Kidney epithelial cell (primary cell): ENCODE results near the gene TRAPPC13. TPM values are rescaled to one million over a fixed set of nuclear protein-coding genes. Genes with fewer than 3 reads are reported as not detected.

Experiments used
- DNase-seq: peaks from one replicate; pipeline ENCODE4 v3.0.0-alpha.2; 2010; ENCODE audit warnings: low read depth
- H3K27me3 ChIP-seq: 2 replicates; pipeline ENCODE4 v1.6.0; 2011; ENCODE audit warnings: low read length; ENCODE audit not compliant: control insufficient read depth, insufficient read depth
- H3K36me3 ChIP-seq: 2 replicates; pipeline ENCODE4 v1.5.1; 2011; ENCODE audit warnings: low read length; ENCODE audit not compliant: control insufficient read depth, insufficient read depth
- H3K4me3 ChIP-seq: 2 replicates; pipeline ENCODE4 v1.5.1; 2011; ENCODE audit warnings: low read depth, mild to moderate bottlenecking, control low read depth, low read length
- total RNA-seq: library from RNA; depleted of rRNA; stranded (reverse); fragments of >200 nt; gene quantifications from 2 replicates; pipeline ENCODE4 v1.2.3, GENCODE V29; 2015
- TF ChIP-seq, protein P1 (sequence below): IDR thresholded peaks from 2 replicates; pipeline ENCODE4 v1.5.1; 2011; ENCODE audit warnings: mild to moderate bottlenecking, moderate library complexity, low read length, control low read depth, inconsistent platforms; ENCODE audit not compliant: insufficient read depth, poor library complexity, severe bottlenecking

Gene TRAPPC13
- total RNA-seq, 1 donor from 2014 or later: 19.0 TPM

DNA sequence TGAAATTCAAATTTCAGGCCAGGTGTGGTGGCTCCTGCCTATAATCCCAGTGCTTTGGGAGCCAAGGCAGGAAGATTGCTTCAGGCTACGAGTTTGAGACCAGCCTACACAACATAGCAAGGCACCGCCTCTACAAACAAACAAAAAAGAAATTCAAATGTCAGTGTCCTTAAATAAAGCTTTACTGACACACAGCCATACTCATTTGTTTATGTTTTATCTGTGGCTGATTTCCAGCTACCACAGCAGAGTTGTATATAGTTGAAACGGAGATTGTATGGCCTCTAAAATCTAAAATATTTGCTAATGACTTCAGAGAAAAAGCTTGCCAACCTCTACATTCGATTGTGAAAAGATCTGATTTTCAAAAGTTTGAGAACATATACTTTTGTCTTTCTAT lies 15.4 kb downstream of the TRAPPC13 start:
- DNase-seq: no peak
- Histone ChIP-seq H3K36me3 (no peaks in the 10 kb centered on the region), H3K27me3 (no peaks in the 10 kb centered on the region), H3K4me3 (no peak overlapping the region)
- TF ChIP-seq, protein P1, sequence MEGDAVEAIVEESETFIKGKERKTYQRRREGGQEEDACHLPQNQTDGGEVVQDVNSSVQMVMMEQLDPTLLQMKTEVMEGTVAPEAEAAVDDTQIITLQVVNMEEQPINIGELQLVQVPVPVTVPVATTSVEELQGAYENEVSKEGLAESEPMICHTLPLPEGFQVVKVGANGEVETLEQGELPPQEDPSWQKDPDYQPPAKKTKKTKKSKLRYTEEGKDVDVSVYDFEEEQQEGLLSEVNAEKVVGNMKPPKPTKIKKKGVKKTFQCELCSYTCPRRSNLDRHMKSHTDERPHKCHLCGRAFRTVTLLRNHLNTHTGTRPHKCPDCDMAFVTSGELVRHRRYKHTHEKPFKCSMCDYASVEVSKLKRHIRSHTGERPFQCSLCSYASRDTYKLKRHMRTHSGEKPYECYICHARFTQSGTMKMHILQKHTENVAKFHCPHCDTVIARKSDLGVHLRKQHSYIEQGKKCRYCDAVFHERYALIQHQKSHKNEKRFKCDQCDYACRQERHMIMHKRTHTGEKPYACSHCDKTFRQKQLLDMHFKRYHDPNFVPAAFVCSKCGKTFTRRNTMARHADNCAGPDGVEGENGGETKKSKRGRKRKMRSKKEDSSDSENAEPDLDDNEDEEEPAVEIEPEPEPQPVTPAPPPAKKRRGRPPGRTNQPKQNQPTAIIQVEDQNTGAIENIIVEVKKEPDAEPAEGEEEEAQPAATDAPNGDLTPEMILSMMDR: no peak

DNA sequence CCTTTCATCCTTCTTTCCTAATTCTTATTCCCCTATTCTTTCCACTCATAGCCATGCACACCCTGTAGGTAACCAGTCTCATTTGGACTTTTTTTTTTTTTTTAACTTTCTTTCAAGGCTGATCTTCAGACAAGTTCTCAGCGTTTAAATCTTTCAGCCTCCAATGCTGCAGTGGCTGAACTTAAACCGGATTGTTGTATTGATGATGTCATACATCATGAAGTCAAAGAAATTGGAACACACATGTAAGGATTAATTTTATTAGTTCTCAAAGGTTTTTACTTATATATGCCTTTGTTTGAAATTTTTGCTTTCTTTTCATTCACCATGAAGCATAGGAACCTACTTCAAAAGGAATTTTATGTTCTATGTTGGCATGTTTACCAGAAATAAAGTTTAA lies 22.1 kb downstream of the TRAPPC13 start:
- no peak overlapping the region for H3K4me3 ChIP-seq
- no peak for DNase-seq
- H3K36me3 ChIP-seq: no peaks in the 10 kb centered on the region
- TF ChIP-seq, protein P1: no peak
- no peaks in the 10 kb centered on the region for H3K27me3 ChIP-seq

DNA sequence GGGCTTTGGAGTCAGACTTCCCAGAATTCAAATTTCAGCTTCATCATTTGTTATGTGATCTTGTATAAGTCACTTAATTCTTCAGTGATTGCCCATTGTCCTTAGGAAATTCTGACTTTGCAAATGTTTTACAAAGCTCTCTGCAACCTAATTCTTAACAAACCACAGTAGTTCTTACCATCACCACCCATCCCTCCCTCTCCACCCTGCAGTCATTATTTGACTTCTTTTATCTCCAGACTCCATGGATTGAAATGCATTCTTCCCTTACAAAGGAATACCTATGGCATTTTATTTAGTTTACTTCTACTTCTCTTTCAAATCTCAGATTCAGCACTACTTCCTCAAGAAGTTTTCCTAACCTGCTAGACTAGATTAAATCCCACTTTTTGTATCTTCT lies 23.1 kb downstream of the TRAPPC13 start:
- H3K27me3 ChIP-seq: no peaks in the 10 kb centered on the region
- no peak overlapping the region for H3K4me3 ChIP-seq
- TF ChIP-seq, protein P1: no peak
- no peaks in the 10 kb centered on the region for H3K36me3 ChIP-seq
- DNase-seq: no peak

DNA sequence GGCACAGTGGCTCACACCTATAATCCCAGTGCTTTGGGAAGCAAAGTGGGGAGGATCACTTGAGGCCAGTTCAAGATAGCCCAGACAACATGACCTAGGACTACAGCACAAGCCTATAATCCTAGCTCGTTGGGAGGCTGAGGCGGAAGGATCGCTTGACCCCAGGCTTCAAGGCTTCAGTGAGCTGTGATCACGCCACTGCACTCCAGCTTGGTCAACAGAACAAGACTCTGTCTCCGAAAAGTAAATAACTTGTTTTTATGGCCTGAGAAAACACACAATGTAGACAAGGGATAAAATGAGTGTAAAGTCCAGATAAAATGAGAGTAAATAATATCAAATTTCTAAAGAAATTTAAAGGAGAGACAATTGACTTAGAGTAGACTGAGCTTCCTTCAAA lies 26.3 kb downstream of the TRAPPC13 start:
- no peak overlapping the region for H3K4me3 ChIP-seq
- no peak for DNase-seq
- TF ChIP-seq, protein P1: no peak
- no peaks in the 10 kb centered on the region for H3K36me3 ChIP-seq
- no peaks in the 10 kb centered on the region for H3K27me3 ChIP-seq

DNA sequence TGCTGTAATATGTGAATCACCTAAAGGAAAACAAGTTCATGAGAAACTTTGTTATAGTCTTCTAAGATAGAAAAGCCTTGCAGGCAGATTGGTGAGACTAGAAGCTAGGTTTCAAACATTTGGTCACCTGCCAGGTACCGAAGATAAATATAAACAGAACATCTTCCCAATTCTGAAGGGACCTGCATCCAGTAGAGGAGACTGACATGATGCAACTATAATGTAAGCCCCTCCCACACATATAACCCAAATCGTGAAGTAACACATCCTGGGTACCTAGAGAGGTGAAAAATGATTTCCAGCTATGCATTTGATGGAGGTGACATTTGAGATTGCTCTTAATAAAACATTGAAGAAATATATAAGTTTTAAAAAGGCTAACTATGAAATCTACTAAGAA lies 29.9 kb downstream of the TRAPPC13 start:
- H3K36me3 ChIP-seq: no peaks in the 10 kb centered on the region
- H3K27me3 ChIP-seq: no peaks in the 10 kb centered on the region
- H3K4me3 ChIP-seq: no peak overlapping the region
- DNase-seq: no peak
- TF ChIP-seq, protein P1: no peak

DNA sequence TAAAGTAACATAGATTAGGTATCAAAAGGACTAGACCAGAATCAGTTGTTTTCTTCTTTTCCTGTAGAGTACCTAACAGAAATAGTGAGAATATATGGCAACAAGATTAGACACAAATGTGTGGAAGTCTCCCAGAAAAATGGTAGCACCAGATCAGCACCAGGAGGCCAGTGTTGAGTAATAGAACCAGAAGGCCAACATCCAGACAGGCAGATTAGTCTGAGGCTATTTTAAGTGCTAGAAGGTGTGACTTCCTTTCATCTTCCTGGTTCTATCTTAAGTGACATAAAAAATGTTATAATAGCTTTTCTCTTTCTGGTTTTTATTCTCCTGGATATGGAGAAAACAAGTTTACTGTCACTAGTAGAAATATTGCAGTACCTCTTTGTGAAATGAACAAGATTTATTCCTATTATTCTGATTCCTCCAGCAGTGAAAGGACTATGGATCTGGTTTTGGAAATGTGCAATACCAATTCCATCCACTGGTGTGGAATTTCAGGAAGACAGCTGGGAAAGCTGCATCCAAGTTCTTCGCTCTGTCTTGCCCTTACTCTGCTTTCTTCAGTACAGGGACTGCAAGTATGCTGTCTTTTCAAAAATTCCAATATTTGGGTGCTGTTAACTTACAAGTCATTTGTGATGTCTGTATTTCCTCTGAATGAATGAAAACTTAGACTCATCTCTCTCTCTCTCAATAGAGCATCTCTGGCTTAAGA lies 39.1 kb downstream of the TRAPPC13 start:
- Histone ChIP-seq H3K4me3 (no peak overlapping the region), H3K36me3 (peaks cover 1% of the 10 kb centered on the region), H3K27me3 (no peaks in the 10 kb centered on the region)
- no peak for DNase-seq
- TF ChIP-seq, protein P1: peak; percentile 45
